HEK293 (cell line): ENCODE results near the gene SLC39A5.
A peak's percentile ranks its signal among the peaks of the same experiment; 100 is the strongest.

Source experiments
- CTCF ChIA-PET: fragments of 350-600 bp; formaldehyde crosslinking; extraction: SDS; loops from one replicate; lab custom pipeline; 2021; ENCODE audit warnings: antibody characterized with exemption; lab: Yijun Ruan, JAX
- POLR2A ChIA-PET: fragments of 300-600 bp; formaldehyde crosslinking; extraction: SDS; loops from one replicate; lab custom pipeline; 2020; ENCODE audit warnings: antibody characterized with exemption, inconsistent platforms; lab: Yijun Ruan, JAX
- H3K27ac ChIP-seq: fragments of 200-500 bp; sonication (Bioruptor generic); 2 replicates; pipeline ENCODE4 v1.5.1; 2014; ENCODE audit warnings: low read depth, low read length, control low read depth, inconsistent platforms; ENCODE audit errors: extremely low read depth
- H3K36me3 ChIP-seq, 2 experiments: fragments of 200-500 bp in 1 of 2; sonication (Bioruptor generic) in 1 of 2; 1 replicate in 1 of 2; 2 replicates in 1 of 2; pipeline ENCODE4 v1.5.1; 2014 to 2017; ENCODE audit warnings: inconsistent platforms in 2 of 2, low read length in 2 of 2; ENCODE audit not compliant: control insufficient read depth in 2 of 2, insufficient read depth in 1 of 2
- H3K4me1 ChIP-seq: fragments of 200-500 bp; sonication (Bioruptor generic); 2 replicates; pipeline ENCODE4 v1.5.1; 2014; ENCODE audit warnings: mild to moderate bottlenecking, low read length, inconsistent platforms; ENCODE audit not compliant: control insufficient read depth, insufficient read depth
- H3K4me3 ChIP-seq: 2 replicates; pipeline ENCODE4 v1.5.1; 2011; ENCODE audit warnings: low read depth, mild to moderate bottlenecking, control low read depth, low read length, moderate library complexity
- H3K9me3 ChIP-seq: fragments of 200-500 bp; sonication (Bioruptor generic); 2 replicates; pipeline ENCODE4 v1.5.1; 2014; ENCODE audit warnings: low read depth, low read length, inconsistent platforms; ENCODE audit not compliant: control insufficient read depth, insufficient read depth
- KLF9 ChIP-seq: fragments of 450-650 bp; formaldehyde crosslinking; IDR thresholded peaks from 2 replicates; pipeline ENCODE4 v1.5.1; 2016; ENCODE audit warnings: missing biosample characterization, missing genetic modification characterization, low read depth
- WT1 ChIP-seq: fragments of 450-650 bp; formaldehyde crosslinking; IDR thresholded peaks from 2 replicates; pipeline ENCODE4 v1.5.1; 2016; ENCODE audit warnings: missing biosample characterization, missing genetic modification characterization
- ZBTB8A ChIP-seq: fragments of 450-650 bp; formaldehyde crosslinking; IDR thresholded peaks from 2 replicates; pipeline ENCODE4 v1.5.1; 2016; ENCODE audit warnings: missing biosample characterization, missing genetic modification characterization
- ZNF23 ChIP-seq: fragments of 450-650 bp; formaldehyde crosslinking; IDR thresholded peaks from 2 replicates; pipeline ENCODE4 v1.5.1; 2016; ENCODE audit warnings: missing biosample characterization, missing genetic modification characterization, borderline replicate concordance
- ZNF239 ChIP-seq: fragments of 450-650 bp; formaldehyde crosslinking; IDR thresholded peaks from 2 replicates; pipeline ENCODE4 v1.5.1; 2016; ENCODE audit warnings: missing biosample characterization, missing genetic modification characterization
- ZNF37A ChIP-seq: fragments of 450-650 bp; IDR thresholded peaks from 2 replicates; pipeline ENCODE4 v1.5.1; 2018; ENCODE audit warnings: missing biosample characterization, missing genetic modification characterization
- ZNF473 ChIP-seq: fragments of 450-650 bp; formaldehyde crosslinking; IDR thresholded peaks from 2 replicates; pipeline ENCODE4 v1.5.1; 2017; ENCODE audit warnings: missing biosample characterization, missing genetic modification characterization
- ZNF654 ChIP-seq: fragments of 450-650 bp; formaldehyde crosslinking; IDR thresholded peaks from 2 replicates; pipeline ENCODE4 v1.5.1; 2016; ENCODE audit warnings: low read depth, missing biosample characterization, missing genetic modification characterization
- ZNF664 ChIP-seq: fragments of 450-650 bp; formaldehyde crosslinking; IDR thresholded peaks from 2 replicates; pipeline ENCODE4 v1.5.1; 2016; ENCODE audit warnings: missing biosample characterization, missing genetic modification characterization
- TF ChIP-seq, protein P1 (sequence below): fragments of 450-650 bp; IDR thresholded peaks from 2 replicates; pipeline ENCODE4 v1.5.1; 2018; ENCODE audit warnings: missing biosample characterization, missing genetic modification characterization
- TF ChIP-seq, protein P2 (sequence below): fragments of 450-650 bp; formaldehyde crosslinking; IDR thresholded peaks from 2 replicates; pipeline ENCODE4 v1.5.1; 2016; ENCODE audit warnings: missing biosample characterization, missing genetic modification characterization
- TF ChIP-seq, protein P3 (sequence below): fragments of 450-650 bp; formaldehyde crosslinking; IDR thresholded peaks from 2 replicates; pipeline ENCODE4 v1.5.1; 2016; ENCODE audit warnings: missing biosample characterization, missing genetic modification characterization
- TF ChIP-seq, protein P4 (sequence below): fragments of 450-650 bp; formaldehyde crosslinking; IDR thresholded peaks from 2 replicates; pipeline ENCODE4 v1.5.1; 2016; ENCODE audit warnings: missing biosample characterization, missing genetic modification characterization

The SLC39A5 gene

DNA sequence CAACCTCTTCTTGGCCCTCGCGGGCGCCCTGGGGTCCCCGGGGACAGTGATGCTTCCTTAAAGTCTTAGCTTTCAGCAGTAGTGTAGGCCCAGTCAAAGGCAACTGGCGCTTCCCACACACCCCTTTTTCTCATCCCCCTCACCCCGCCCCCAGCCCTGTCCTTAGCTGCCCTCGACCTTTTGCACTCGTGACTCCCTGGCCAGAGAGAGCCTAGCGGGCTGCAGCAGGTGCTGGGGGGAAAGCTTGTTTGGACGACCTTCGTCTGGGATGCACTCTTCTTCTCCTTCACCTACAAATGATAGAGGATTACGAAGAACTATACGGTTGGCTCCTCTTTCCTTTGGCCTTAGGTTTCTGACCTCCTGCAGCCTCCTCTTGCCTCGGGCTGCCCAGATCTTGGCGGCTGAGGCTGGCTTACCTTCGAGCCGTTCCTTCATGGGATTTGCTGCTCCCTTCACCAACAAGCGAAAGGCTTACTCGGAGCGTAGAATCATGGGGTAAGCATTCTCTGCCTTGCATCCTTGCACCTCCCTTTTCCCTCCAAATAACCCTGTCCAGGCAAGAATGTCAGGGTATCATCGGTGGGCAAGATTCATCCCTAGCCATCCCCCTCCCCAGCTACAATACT is 37.7 kb downstream of the SLC39A5 start (continued):
- TF ChIP-seq KLF9 (tag by site-specific recombination) = peak; percentile 15; the same call in 1 of the 2 replicates
- TF ChIP-seq, protein P1, sequence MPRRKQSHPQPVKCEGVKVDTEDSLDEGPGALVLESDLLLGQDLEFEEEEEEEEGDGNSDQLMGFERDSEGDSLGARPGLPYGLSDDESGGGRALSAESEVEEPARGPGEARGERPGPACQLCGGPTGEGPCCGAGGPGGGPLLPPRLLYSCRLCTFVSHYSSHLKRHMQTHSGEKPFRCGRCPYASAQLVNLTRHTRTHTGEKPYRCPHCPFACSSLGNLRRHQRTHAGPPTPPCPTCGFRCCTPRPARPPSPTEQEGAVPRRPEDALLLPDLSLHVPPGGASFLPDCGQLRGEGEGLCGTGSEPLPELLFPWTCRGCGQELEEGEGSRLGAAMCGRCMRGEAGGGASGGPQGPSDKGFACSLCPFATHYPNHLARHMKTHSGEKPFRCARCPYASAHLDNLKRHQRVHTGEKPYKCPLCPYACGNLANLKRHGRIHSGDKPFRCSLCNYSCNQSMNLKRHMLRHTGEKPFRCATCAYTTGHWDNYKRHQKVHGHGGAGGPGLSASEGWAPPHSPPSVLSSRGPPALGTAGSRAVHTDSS (tag by site-specific recombination) = no peak
- TF ChIP-seq ZNF37A (tag by site-specific recombination) = no peak
- TF ChIP-seq, protein P2, sequence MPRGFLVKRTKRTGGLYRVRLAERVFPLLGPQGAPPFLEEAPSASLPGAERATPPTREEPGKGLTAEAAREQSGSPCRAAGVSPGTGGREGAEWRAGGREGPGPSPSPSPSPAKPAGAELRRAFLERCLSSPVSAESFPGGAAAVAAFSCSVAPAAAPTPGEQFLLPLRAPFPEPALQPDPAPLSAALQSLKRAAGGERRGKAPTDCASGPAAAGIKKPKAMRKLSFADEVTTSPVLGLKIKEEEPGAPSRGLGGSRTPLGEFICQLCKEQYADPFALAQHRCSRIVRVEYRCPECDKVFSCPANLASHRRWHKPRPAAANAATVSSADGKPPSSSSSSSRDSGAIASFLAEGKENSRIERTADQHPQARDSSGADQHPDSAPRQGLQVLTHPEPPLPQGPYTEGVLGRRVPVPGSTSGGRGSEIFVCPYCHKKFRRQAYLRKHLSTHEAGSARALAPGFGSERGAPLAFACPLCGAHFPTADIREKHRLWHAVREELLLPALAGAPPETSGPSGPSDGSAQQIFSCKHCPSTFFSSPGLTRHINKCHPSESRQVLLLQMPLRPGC (tag by site-specific recombination) = no peak
- TF ChIP-seq ZNF239 = no peak
- no peak for TF ChIP-seq ZNF23 (tag by site-specific recombination)
- TF ChIP-seq ZNF473 (tag by site-specific recombination) = no peak
- TF ChIP-seq, all 188 proteins: peak for 6

DNA sequence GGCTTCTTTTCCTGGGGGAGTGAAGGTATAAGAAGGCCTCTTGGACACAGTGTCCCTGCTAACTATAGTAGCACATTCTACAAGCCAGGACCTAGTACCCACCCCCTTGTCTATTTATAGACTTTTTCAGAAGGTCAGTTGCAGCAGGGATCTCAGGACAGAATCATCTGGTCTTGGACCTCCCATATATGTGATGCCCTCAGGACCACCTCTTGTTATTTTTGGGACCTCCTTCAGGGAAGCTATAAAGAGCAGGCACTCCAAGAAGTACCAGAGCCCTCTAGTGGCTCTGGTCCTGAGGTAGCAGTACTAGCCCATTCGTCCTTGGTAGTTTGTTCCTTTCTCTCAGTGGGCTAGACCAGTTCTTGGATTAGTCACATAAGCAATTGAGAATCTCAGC is 41.2 kb downstream of the SLC39A5 start:
- CTCF ChIA-PET = interaction anchor here (0.6 to 1.6 kb wide), 7 partner anchors 14 to 79 kb away, joined by 3 to 4 read pairs (median 3); partner anchors contain the start of gene RNF41

More for the DNA sequence above, 41.2 kb downstream of the SLC39A5 start:
- POLR2A ChIA-PET = no interaction called here
- Histone ChIP-seq H3K27ac (no peak overlapping the region; the same call in 1 of the 2 replicates), H3K9me3 (no peaks in the 10 kb centered on the region), H3K4me1 (no peaks in the 10 kb centered on the region; the same call in 1 of the 2 replicates), H3K36me3 (peaks cover 31 to 72% of the 10 kb centered on the region in 2 experiments), H3K4me3 (no peak overlapping the region)
- no peak for TF ChIP-seq WT1
- TF ChIP-seq, protein P3, sequence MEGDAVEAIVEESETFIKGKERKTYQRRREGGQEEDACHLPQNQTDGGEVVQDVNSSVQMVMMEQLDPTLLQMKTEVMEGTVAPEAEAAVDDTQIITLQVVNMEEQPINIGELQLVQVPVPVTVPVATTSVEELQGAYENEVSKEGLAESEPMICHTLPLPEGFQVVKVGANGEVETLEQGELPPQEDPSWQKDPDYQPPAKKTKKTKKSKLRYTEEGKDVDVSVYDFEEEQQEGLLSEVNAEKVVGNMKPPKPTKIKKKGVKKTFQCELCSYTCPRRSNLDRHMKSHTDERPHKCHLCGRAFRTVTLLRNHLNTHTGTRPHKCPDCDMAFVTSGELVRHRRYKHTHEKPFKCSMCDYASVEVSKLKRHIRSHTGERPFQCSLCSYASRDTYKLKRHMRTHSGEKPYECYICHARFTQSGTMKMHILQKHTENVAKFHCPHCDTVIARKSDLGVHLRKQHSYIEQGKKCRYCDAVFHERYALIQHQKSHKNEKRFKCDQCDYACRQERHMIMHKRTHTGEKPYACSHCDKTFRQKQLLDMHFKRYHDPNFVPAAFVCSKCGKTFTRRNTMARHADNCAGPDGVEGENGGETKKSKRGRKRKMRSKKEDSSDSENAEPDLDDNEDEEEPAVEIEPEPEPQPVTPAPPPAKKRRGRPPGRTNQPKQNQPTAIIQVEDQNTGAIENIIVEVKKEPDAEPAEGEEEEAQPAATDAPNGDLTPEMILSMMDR (tag by site-specific recombination) = 0 out of 2 replicates have a peak, but pooled peaks have one; percentile 37
- no peak for TF ChIP-seq ZBTB8A (tag by site-specific recombination)
- TF ChIP-seq, protein P4, sequence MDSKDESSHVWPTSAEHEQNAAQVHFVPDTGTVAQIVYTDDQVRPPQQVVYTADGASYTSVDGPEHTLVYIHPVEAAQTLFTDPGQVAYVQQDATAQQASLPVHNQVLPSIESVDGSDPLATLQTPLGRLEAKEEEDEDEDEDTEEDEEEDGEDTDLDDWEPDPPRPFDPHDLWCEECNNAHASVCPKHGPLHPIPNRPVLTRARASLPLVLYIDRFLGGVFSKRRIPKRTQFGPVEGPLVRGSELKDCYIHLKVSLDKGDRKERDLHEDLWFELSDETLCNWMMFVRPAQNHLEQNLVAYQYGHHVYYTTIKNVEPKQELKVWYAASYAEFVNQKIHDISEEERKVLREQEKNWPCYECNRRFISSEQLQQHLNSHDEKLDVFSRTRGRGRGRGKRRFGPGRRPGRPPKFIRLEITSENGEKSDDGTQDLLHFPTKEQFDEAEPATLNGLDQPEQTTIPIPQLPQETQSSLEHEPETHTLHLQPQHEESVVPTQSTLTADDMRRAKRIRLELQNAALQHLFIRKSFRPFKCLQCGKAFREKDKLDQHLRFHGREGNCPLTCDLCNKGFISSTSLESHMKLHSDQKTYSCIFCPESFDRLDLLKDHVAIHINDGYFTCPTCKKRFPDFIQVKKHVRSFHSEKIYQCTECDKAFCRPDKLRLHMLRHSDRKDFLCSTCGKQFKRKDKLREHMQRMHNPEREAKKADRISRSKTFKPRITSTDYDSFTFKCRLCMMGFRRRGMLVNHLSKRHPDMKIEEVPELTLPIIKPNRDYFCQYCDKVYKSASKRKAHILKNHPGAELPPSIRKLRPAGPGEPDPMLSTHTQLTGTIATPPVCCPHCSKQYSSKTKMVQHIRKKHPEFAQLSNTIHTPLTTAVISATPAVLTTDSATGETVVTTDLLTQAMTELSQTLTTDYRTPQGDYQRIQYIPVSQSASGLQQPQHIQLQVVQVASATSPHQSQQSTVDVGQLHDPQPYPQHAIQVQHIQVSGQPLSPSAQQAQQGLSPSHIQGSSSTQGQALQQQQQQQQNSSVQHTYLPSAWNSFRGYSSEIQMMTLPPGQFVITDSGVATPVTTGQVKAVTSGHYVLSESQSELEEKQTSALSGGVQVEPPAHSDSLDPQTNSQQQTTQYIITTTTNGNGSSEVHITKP (tag by site-specific recombination) = peak; percentile 54
- TF ChIP-seq ZNF654 = peak; percentile 24; the same call in 1 of the 2 replicates
- no peak for TF ChIP-seq ZNF664
